Esophagus (tissue), 2 donors: ENCODE measurements around the gene PTPRD. TPM values are rescaled to one million over a fixed set of nuclear protein-coding genes. Genes with fewer than 3 reads are reported as not detected.

Experiments
- H3K27ac ChIP-seq, 2 donors: one replicate each; pipeline ENCODE4 v1.5.1; 2013; ENCODE audit warnings: low read depth in 2 of 2, mild to moderate bottlenecking in 2 of 2, inconsistent platforms in 1 of 2, low read length in 1 of 2, moderate library complexity in 1 of 2
- H3K27me3 ChIP-seq, 2 donors: one replicate each; pipeline ENCODE4 v1.6.1; 2013; ENCODE audit warnings: low read length in 2 of 2, control low read depth in 1 of 2, mild to moderate bottlenecking in 1 of 2; ENCODE audit not compliant: insufficient read depth in 2 of 2, control insufficient read depth in 1 of 2
- H3K36me3 ChIP-seq, 2 donors: one replicate each; pipeline ENCODE4 v1.6.1; 2013; ENCODE audit warnings: low read length in 1 of 2; ENCODE audit not compliant: control insufficient read depth in 2 of 2, insufficient read depth in 2 of 2
- H3K4me1 ChIP-seq, 2 donors: one replicate each; pipeline ENCODE4 v1.6.1; 2013; ENCODE audit warnings: low read length in 1 of 2; ENCODE audit not compliant: control insufficient read depth in 2 of 2, insufficient read depth in 2 of 2
- H3K4me3 ChIP-seq, 2 donors: one replicate each; pipeline ENCODE4 v1.5.1; 2013; ENCODE audit warnings: low read length in 2 of 2, mild to moderate bottlenecking in 2 of 2, low read depth in 1 of 2, moderate library complexity in 1 of 2
- H3K9me3 ChIP-seq, 2 donors: one replicate each; pipeline ENCODE4 v1.6.1; 2013; ENCODE audit warnings: mild to moderate bottlenecking in 2 of 2, low read depth in 1 of 2, low read length in 1 of 2, moderate library complexity in 1 of 2; ENCODE audit not compliant: control insufficient read depth in 2 of 2, insufficient read depth in 1 of 2
- WGBS, 2 donors: extraction: QIAGEN DNeasy Blood & Tissue Kit; methylation state at CpG; one replicate each; pipeline ENCODE4 v1.1.7; 2013; 5-methylcytosine and 5-hydroxymethylcytosine counted together
- polyA plus RNA-seq, 2 donors: library from polyadenylated mRNA; stranded (reverse); fragments of 200-250 nt; gene quantifications; one replicate each; pipeline ENCODE4 v1.2.3, GENCODE V29; 2013
- donor health status: healthy with polysubstance abuse.
- donor health status: Bipolar disorder and iron deficiency.

Gene PTPRD
- polyA plus RNA-seq, 2 donors, result 0.53 to 0.60 TPM

DNA sequence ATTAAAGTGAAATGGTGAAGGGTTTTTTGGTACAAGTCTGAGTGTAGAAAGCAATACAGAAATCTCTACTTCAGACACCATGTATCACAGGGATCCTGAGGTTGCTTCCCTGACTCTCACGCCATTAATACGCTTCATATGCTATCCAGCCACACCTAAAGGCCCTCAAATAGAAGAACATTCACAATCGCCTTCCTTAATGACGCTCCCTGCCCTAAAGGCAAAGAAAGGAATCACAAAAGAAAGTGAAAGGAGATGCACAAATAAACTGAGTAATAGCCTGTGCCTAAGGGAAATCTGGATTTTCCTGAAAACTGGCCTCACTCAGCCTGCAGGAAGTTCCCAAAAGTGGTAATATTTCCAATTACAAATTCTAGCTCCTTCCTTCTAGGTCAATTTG, 1810.6 kb downstream of the PTPRD start:
- H3K9me3 ChIP-seq, result no peaks in the 10 kb centered on the region
- H3K4me3 ChIP-seq, result no peak overlapping the region
- H3K4me1 ChIP-seq, result no peaks in the 10 kb centered on the region
- H3K27ac ChIP-seq, result no peak overlapping the region
- no peaks in the 10 kb centered on the region for H3K27me3 ChIP-seq
- WGBS, 2 donors, result 63 to 66% methylated on average over 4 of the region's 4 CpGs
- no peaks in the 10 kb centered on the region for H3K36me3 ChIP-seq

DNA sequence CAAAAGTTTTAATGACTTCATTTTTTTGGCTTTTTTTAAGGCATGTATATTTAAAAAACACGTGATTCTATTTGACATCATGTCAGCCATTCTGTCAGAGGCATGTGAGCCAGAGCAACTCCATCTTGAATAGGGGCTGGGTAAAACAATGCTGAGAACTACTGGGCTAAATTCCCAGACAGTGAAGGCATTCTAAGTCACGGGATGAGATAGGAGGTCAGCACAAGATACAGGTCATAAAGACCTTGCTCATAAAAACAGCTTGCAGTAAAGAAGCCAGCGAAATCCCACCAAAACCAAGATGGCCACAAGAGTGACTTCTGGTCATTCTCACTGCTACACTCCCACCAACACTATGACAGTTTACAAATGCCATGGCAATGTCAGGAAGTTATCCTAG, 1812.6 kb downstream of the PTPRD start:
- no peak overlapping the region for H3K4me3 ChIP-seq
- no peaks in the 10 kb centered on the region for H3K9me3 ChIP-seq
- no peaks in the 10 kb centered on the region for H3K4me1 ChIP-seq
- no peaks in the 10 kb centered on the region for H3K27me3 ChIP-seq
- no peaks in the 10 kb centered on the region for H3K36me3 ChIP-seq
- 77 to 78% methylated on average over 3 of the region's 3 CpGs for WGBS, 2 donors
- no peak overlapping the region for H3K27ac ChIP-seq

DNA sequence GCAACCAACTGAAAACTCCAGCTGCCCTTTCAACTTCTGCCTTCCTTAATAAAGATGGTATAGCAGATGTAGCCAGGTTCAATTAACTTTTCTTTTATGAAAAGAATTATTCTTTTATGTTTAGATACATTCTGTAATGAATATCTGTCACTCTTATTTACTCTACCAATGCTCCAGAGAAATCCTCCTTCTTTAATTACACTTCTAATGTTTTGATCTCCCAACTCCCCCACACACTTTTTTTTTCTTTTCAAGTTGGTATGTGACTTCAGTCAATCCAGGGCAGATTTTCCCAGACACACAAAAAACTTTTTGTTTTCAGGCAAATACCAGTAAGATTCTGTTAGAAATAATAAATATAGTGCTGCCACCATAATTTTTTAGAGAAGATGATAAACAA, 1813.2 kb downstream of the PTPRD start:
- no peaks in the 10 kb centered on the region for H3K27me3 ChIP-seq
- H3K4me3 ChIP-seq, result no peak overlapping the region
- no peaks in the 10 kb centered on the region for H3K9me3 ChIP-seq
- H3K27ac ChIP-seq, result no peak overlapping the region
- no peaks in the 10 kb centered on the region for H3K4me1 ChIP-seq
- no peaks in the 10 kb centered on the region for H3K36me3 ChIP-seq

DNA sequence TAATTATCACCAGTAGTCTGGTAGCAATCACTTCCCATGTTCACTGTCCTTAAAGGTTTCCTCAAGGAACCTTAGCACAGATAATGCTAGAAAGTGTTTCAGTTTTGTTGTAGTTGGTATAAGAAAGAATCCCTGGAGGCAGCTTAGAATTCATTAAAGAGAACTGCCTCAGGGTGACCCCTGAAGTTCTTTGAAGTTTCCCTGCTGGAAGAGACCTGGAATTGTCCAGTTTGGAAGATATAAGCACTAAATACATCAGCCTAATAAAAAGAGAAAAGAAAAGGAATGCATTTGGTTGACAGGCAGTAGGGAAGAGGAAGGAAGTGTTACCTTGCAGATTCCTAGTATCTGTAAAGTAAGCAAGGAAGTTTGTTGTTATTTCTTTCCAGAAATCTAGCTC, 1813.6 kb downstream of the PTPRD start:
- Histone ChIP-seq H3K36me3 (no peaks in the 10 kb centered on the region), H3K27me3 (no peaks in the 10 kb centered on the region), H3K9me3 (no peaks in the 10 kb centered on the region), H3K4me1 (no peaks in the 10 kb centered on the region), H3K4me3 (no peak overlapping the region), H3K27ac (no peak overlapping the region)

GRCh38 chr9:8784838-8785237, 1828.0 kb downstream of the PTPRD start:
- no peaks in the 10 kb centered on the region for H3K4me1 ChIP-seq
- H3K4me3 ChIP-seq, result no peak overlapping the region
- no peaks in the 10 kb centered on the region for H3K27me3 ChIP-seq
- WGBS, 2 donors, result 33 to 42% methylated on average over 2 of the region's 2 CpGs
- no peak overlapping the region for H3K27ac ChIP-seq
- H3K9me3 ChIP-seq, result no peaks in the 10 kb centered on the region
- no peaks in the 10 kb centered on the region for H3K36me3 ChIP-seq

GRCh38 chr9:8783941-8784340, 1828.9 kb downstream of the PTPRD start:
- H3K27ac ChIP-seq, result no peak overlapping the region
- H3K27me3 ChIP-seq, result no peaks in the 10 kb centered on the region
- H3K4me1 ChIP-seq, result no peaks in the 10 kb centered on the region
- WGBS, 2 donors, result 55 to 60% methylated on average over 6 of the region's 6 CpGs
- no peaks in the 10 kb centered on the region for H3K36me3 ChIP-seq
- no peak overlapping the region for H3K4me3 ChIP-seq
- H3K9me3 ChIP-seq, result no peaks in the 10 kb centered on the region

GRCh38 chr9:8782237-8782636, 1830.6 kb downstream of the PTPRD start:
- no peak overlapping the region for H3K27ac ChIP-seq
- no peaks in the 10 kb centered on the region for H3K4me1 ChIP-seq
- 96 to 98% methylated on average over 5 of the region's 5 CpGs for WGBS, 2 donors
- no peaks in the 10 kb centered on the region for H3K27me3 ChIP-seq
- H3K9me3 ChIP-seq, result no peaks in the 10 kb centered on the region
- no peak overlapping the region for H3K4me3 ChIP-seq
- H3K36me3 ChIP-seq, result no peaks in the 10 kb centered on the region

GRCh38 chr9:8781458-8781857, 1831.3 kb downstream of the PTPRD start:
- Histone ChIP-seq H3K27ac (no peak overlapping the region), H3K9me3 (no peaks in the 10 kb centered on the region), H3K4me3 (no peak overlapping the region), H3K36me3 (no peaks in the 10 kb centered on the region), H3K27me3 (no peaks in the 10 kb centered on the region), H3K4me1 (no peaks in the 10 kb centered on the region)
- WGBS, 2 donors, result 62 to 75% methylated on average over 1 of the region's 1 CpG

GRCh38 chr9:8780386-8780785, 1832.4 kb downstream of the PTPRD start:
- H3K4me1 ChIP-seq, result no peaks in the 10 kb centered on the region
- 66 to 83% methylated on average over 3 of the region's 3 CpGs for WGBS, 2 donors

GRCh38 chr9:8779478-8779877, 1833.3 kb downstream of the PTPRD start:
- Histone ChIP-seq H3K27ac (no peak overlapping the region), H3K27me3 (no peaks in the 10 kb centered on the region), H3K4me1 (no peaks in the 10 kb centered on the region), H3K36me3 (no peaks in the 10 kb centered on the region), H3K4me3 (no peak overlapping the region), H3K9me3 (no peaks in the 10 kb centered on the region)
- WGBS, 2 donors, result 59 to 67% methylated on average over 4 of the region's 4 CpGs

More at GRCh38 chr9:8780386-8780785, 1832.4 kb downstream of the PTPRD start:
- H3K9me3 ChIP-seq, result no peaks in the 10 kb centered on the region
- H3K36me3 ChIP-seq, result no peaks in the 10 kb centered on the region
- no peak overlapping the region for H3K27ac ChIP-seq
- H3K27me3 ChIP-seq, result no peaks in the 10 kb centered on the region
- no peak overlapping the region for H3K4me3 ChIP-seq
